ENCODE data around the gene SFT2D3. TPM values are rescaled to one million over a fixed set of nuclear protein-coding genes. Genes with fewer than 3 reads are reported as not detected.
A peak's percentile ranks its signal among the peaks of the same experiment; 100 is the strongest.

The SFT2D3 gene
- total RNA-seq, 1 donor from 2014 or later, result 7.1 TPM

DNA sequence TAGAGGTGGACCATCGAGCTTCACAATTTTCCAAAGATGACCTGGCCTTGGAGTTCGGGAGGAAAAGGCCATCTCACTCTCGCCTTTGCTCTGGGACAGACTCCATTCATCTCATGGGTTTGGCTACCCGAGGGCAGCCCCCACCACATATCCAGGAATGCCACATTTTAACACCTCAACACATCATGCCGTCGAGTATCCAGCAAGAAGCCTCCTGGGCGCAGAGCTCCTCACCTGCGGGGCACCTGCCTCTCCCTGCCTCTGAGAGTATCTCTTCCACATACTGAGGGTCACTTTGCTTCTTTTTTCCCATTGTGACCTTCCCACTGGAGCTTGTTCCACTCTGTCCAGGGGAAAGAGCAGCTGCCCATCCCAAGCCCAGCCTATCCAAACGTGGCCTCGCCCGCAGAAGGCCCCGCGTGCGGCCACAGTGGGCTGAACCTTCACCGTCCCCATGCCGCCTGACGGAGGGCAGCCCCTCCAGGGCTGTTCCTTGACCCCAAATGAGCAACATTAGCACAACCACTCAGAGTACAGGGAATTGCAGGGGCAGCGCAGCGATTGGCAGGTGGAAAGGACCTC is 20.5 kb upstream of the SFT2D3 start:
- H3K27me3 Mint-ChIP-seq (ENCODE audit: low read depth), result no peaks in the 10 kb centered on the region
- no peak for DNase-seq (ENCODE audit: low spot score)
- H3K36me3 Mint-ChIP-seq (ENCODE audit: low read depth), result no peaks in the 10 kb centered on the region

DNA sequence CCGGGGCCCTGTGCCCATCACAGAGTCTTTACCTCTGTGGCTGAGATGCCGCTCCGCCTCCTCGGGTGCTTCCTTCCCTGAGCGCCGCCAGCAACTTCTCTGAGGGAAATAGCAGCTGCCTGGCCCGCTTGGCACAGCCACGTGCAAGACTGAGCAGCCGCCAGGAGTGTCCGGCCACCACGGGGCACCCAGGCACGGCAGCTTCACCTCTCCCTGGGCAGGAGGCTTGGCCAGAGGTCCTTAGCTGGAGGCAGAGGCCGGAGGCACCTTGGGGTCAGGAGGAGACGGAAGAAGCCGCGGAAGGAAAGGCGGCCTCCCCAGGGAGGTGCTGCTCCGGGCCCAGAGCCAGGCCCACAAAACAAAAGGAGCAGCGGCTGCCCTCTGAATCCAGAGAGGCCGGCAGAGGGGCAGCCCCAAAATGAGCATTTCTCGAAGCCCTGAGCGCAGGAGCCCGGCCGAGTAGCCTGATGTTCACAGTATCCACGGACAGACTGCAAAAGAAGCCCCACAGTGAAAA is 20.0 kb upstream of the SFT2D3 start:
- Mint-ChIP-seq H3K27ac (ENCODE audit: unreplicated experiment) (peak overlapping the region; percentile 17), H3K36me3 (ENCODE audit: low read depth) (no peaks in the 10 kb centered on the region), H3K9me3 (ENCODE audit: low read depth) (no peaks in the 10 kb centered on the region), H3K4me3 (ENCODE audit: unreplicated experiment) (no peak overlapping the region), H3K4me1 (ENCODE audit: low read depth) (peaks cover 33% of the 10 kb centered on the region), H3K27me3 (ENCODE audit: low read depth) (no peaks in the 10 kb centered on the region)
- TF ChIP-seq, protein P1, sequence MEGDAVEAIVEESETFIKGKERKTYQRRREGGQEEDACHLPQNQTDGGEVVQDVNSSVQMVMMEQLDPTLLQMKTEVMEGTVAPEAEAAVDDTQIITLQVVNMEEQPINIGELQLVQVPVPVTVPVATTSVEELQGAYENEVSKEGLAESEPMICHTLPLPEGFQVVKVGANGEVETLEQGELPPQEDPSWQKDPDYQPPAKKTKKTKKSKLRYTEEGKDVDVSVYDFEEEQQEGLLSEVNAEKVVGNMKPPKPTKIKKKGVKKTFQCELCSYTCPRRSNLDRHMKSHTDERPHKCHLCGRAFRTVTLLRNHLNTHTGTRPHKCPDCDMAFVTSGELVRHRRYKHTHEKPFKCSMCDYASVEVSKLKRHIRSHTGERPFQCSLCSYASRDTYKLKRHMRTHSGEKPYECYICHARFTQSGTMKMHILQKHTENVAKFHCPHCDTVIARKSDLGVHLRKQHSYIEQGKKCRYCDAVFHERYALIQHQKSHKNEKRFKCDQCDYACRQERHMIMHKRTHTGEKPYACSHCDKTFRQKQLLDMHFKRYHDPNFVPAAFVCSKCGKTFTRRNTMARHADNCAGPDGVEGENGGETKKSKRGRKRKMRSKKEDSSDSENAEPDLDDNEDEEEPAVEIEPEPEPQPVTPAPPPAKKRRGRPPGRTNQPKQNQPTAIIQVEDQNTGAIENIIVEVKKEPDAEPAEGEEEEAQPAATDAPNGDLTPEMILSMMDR (IDR thresholded peaks at IDR 0.05), result no peak
- DNase-seq (ENCODE audit: low spot score), result no peak

More for the DNA sequence above, 20.5 kb upstream of the SFT2D3 start:
- Mint-ChIP-seq H3K9me3 (ENCODE audit: low read depth) (no peaks in the 10 kb centered on the region), H3K27ac (ENCODE audit: unreplicated experiment) (no peak overlapping the region), H3K4me3 (ENCODE audit: unreplicated experiment) (no peak overlapping the region), H3K4me1 (ENCODE audit: low read depth) (peaks cover 37% of the 10 kb centered on the region)
- TF ChIP-seq, protein P1 (IDR thresholded peaks at IDR 0.05), result no peak

DNA sequence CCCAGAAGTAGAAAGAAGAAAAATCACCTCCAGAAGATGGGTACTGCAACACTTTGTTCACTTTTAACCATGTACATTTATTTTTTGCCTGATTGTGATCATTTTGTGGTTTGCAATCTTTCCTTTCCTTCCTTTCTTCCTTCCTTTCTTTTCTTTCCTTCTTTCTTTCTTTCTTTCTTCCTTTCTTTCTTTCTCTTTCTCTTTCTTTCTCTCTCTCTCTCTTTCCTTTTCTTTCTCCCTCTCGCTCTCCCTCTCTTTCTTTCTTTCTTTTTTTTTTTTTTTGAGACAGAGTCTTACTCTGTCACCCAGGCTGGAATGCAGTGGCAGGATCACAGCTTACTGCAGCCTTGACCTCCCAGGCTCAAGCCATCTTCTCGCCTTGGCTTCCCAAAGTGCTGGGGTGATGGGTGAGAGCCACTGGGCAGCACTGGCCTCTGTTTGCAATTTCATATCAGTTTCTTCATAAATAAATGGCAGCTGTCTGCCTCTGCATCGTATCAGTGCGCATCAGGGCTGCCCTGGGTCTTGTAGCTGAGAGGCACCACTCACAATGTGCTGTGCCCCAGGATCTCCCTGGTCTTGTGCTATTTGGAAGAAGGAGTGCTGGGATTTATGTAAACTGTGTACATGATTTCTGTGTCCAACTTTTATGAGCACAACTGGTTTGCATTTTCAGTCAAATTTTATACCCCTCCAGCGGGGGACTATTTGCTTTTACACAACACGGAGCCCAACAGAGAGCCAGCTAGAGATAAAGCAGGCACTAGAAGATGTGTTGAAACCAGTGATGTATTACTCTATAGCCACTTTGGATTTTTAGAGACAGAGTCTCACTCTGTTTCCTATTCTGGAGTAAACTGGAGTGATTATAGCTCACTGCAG is 19.1 kb upstream of the SFT2D3 start:
- Mint-ChIP-seq H3K27me3 (ENCODE audit: low read depth) (no peaks in the 10 kb centered on the region), H3K36me3 (ENCODE audit: low read depth) (no peaks in the 10 kb centered on the region), H3K27ac (ENCODE audit: unreplicated experiment) (peak overlapping the region; percentile 59), H3K4me3 (ENCODE audit: unreplicated experiment) (no peak overlapping the region), H3K9me3 (ENCODE audit: low read depth) (no peaks in the 10 kb centered on the region), H3K4me1 (ENCODE audit: low read depth) (peaks cover 30% of the 10 kb centered on the region)
- DNase-seq (ENCODE audit: low spot score), result no peak
- TF ChIP-seq, protein P1 (IDR thresholded peaks at IDR 0.05), result no peak

DNA sequence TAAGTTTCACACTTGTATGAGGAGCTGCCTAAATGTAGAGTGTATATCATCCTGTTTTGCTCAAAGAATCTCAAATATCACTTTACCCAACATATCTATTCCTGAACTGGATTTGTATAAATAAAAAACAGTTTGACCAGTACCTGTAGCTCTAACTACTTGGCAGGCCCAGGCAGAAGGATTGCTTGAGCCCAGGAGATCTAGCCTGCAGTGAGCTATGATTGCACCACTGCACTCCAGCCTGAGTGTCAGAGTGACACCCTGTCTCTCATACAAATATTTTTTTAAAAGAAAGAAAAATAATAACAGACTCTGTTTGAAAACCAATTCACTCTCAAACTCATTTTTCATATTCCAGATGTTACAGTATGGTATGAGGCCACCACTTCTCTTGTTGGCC is 18.2 kb upstream of the SFT2D3 start:
- DNase-seq (ENCODE audit: low spot score), result no peak
- H3K4me3 Mint-ChIP-seq (ENCODE audit: unreplicated experiment), result no peak overlapping the region
- no peaks in the 10 kb centered on the region for H3K27me3 Mint-ChIP-seq (ENCODE audit: low read depth)
- H3K9me3 Mint-ChIP-seq (ENCODE audit: low read depth), result peaks cover 2% of the 10 kb centered on the region
- no peaks in the 10 kb centered on the region for H3K36me3 Mint-ChIP-seq (ENCODE audit: low read depth)
- TF ChIP-seq, protein P1 (IDR thresholded peaks at IDR 0.05), result no peak
- H3K27ac Mint-ChIP-seq (ENCODE audit: unreplicated experiment), result peak overlapping the region; percentile 88
- peaks cover 30% of the 10 kb centered on the region for H3K4me1 Mint-ChIP-seq (ENCODE audit: low read depth)

DNA sequence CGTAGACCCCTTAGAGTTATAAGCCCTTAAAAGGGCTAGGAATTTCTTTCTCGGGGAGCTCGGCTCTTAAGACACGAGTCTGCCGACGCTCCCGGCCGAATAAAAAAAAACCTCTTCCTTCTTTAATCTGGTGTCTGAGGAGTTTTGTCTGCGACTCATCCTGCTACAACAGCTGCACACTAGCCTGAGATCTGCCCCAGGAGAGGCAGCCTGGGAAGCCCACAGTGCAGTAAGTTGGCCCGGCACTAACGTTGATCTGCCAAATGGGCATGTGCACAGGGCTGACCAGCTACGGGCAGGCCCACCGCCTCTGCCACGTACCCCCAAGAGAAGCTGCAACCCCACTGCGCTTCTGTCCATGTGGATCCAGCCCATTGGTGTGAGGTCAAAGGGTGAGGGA is 17.5 kb upstream of the SFT2D3 start:
- TF ChIP-seq, protein P1 (IDR thresholded peaks at IDR 0.05), result no peak
- peaks cover 30% of the 10 kb centered on the region for H3K4me1 Mint-ChIP-seq (ENCODE audit: low read depth)
- H3K4me3 Mint-ChIP-seq (ENCODE audit: unreplicated experiment), result peak overlapping the region; percentile 17
- no peaks in the 10 kb centered on the region for H3K27me3 Mint-ChIP-seq (ENCODE audit: low read depth)
- H3K27ac Mint-ChIP-seq (ENCODE audit: unreplicated experiment), result peak overlapping the region; percentile 88
- peaks cover 4% of the 10 kb centered on the region for H3K9me3 Mint-ChIP-seq (ENCODE audit: low read depth)
- no peaks in the 10 kb centered on the region for H3K36me3 Mint-ChIP-seq (ENCODE audit: low read depth)
- no peak for DNase-seq (ENCODE audit: low spot score)

Data from chondrocyte (in vitro differentiated cells).